Right lobe of liver (tissue), 6 donors: Measurements from ENCODE around the gene HACD2. TPM values are rescaled to one million over a fixed set of nuclear protein-coding genes. Genes with fewer than 3 reads are reported as not detected.
A peak's percentile ranks its signal among the peaks of the same experiment; 100 is the strongest.

ENCODE experiments used
- ATAC-seq, 4 donors: fragments of 200-7000 bp; cut with Tn5 transposase; one replicate each; pipeline ENCODE4 v1.9.1; 2020; ENCODE audit warnings: mild to moderate bottlenecking in 4 of 4, moderate library complexity in 4 of 4
- DNase-seq, 3 donors: peaks; one replicate each; pipeline ENCODE4 v3.0.0-alpha.2; 2020
- H3K27ac ChIP-seq, 3 donors: fragments of 200-600 bp; one replicate each; pipeline ENCODE4 v1.8.0; 2022
- H3K27me3 ChIP-seq, 2 donors: fragments of 200-600 bp; one replicate each; pipeline ENCODE4 v1.8.0; 2022
- H3K36me3 ChIP-seq, 4 donors: fragments of 200-600 bp; sonication (generic) in 1 of 4; one replicate each; pipeline versions ENCODE4 v1.5.1 to v1.8.0; 2017 to 2022; ENCODE audit warnings: control low read depth in 1 of 4
- H3K4me1 ChIP-seq, 4 donors: fragments of 200-600 bp; sonication (generic) in 1 of 4; one replicate each; pipeline versions ENCODE4 v1.5.1 to v1.8.0; 2017 to 2022; ENCODE audit warnings: control low read depth in 1 of 4
- H3K4me3 ChIP-seq, 3 donors: fragments of 200-600 bp; one replicate each; pipeline ENCODE4 v1.8.0; 2022
- H3K9me3 ChIP-seq, 4 donors: fragments of 200-600 bp; sonication (generic) in 1 of 4; one replicate each; pipeline versions ENCODE4 v1.5.1 to v1.8.0; 2017 to 2022; ENCODE audit warnings: control low read depth in 1 of 4
- CTCF ChIP-seq, 4 donors: fragments of 200-600 bp in 3 of 4; fragments of 450-650 bp in 1 of 4; IDR thresholded peaks; one replicate each; pipeline versions ENCODE4 v1.5.1 to v1.8.0; 2016 to 2022; ENCODE audit warnings: antibody characterized with exemption in 4 of 4, mild to moderate bottlenecking in 2 of 4
- POLR2A ChIP-seq: fragments of 450-650 bp; IDR thresholded peaks from one replicate; pipeline ENCODE4 v1.6.1; 2017; ENCODE audit warnings: antibody characterized with exemption, mild to moderate bottlenecking
- WGBS: methylation state at CpG from one replicate; pipeline ENCODE4 v1.1.6; 2018; ENCODE audit warnings: low coverage, low lambda C conversion rate; ENCODE audit not compliant: insufficient coverage; ENCODE audit errors: missing lambda C conversion rate; 5-methylcytosine and 5-hydroxymethylcytosine counted together
- intact Hi-C, 2 donors: fragments of 100-400 bp; cut with DNase I; formaldehyde crosslinking; loops; one replicate each; pipeline versions ENCODE4 v1.11.2 to v1.14.1; 2022
- total RNA-seq, 6 experiments: library from RNA; depleted of rRNA in 2 of 6; stranded (reverse); fragments of >200 nt in 2 of 6; fragmentation: NEBNext Ultra II Directional in 3 of 6; extraction: Animal tissue kit (Norgen Biotek cat#: 25700) in 3 of 6; gene quantifications; one replicate each; pipeline versions ENCODE4 v1.1.0 to v1.2.4, GENCODE V29; 2016 to 2023
- donor health status: DM: no; HTN: yes; CAD: no.
- donor health status: DM: no; HTN: no; CAD: no.
- donor health status: DM: no; HTN: no; CAD: no.
- donor health status: DM: no; HTN: yes; CAD: no.
- donor health status: DM: no; HTN: yes; CAD: no.

HACD2 gene
- total RNA-seq, 6 experiments from 2014 or later, result 23.0 to 39.8 (median 27.2) TPM

GRCh38 chr3:123447416-123447748 is 137.5 kb downstream of the HACD2 start:
- no peaks in the 10 kb centered on the region for H3K9me3 ChIP-seq
- no peak for ATAC-seq
- H3K27me3 ChIP-seq, result peaks cover 0 to 11% of the 10 kb centered on the region in 2 donors
- no peaks in the 10 kb centered on the region for H3K36me3 ChIP-seq
- intact Hi-C loops, result no loop called here
- H3K27ac ChIP-seq, result peak overlapping the region in 2 of 3 donors; percentile 29 to 57
- no peak for TF ChIP-seq CTCF (IDR thresholded peaks at IDR 0.05)
- no peak for TF ChIP-seq POLR2A
- WGBS, result 93% methylated on average over 3 of the region's 27 CpGs
- H3K4me3 ChIP-seq, result peak overlapping the region; percentile 16 to 54 (median 21)
- DNase-seq, result peak in 1 of 3 donors; percentile 58
- H3K4me1 ChIP-seq, result peaks cover 0 to 23% (median 0%) of the 10 kb centered on the region in 4 donors

GRCh38 chr3:123446610-123447109 is 138.2 kb downstream of the HACD2 start:
- H3K27me3 ChIP-seq, result peaks cover 0 to 11% of the 10 kb centered on the region in 2 donors

DNA sequence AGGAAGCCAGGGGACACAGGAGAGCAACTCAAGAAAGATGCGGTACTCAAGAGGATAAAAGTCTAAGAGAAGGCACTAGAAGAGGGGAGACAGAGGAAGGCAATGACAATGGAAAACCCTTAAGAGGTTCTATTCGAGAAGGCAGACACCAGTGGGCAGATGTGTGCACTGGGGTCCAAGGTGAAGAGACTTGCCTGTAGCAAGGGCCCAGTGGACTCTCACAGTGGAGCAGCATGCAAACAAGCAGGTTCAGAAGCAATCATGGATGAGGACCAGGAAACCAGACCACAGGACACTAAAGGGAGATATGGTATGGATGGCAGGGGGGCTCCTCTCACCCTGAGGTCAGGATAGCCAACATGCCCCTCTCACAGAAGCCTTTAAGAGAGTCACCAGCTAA is 138.6 kb downstream of the HACD2 start:
- Histone ChIP-seq H3K4me3 (peak overlapping the region in 1 of 3 donors; percentile 21), H3K36me3 (no peaks in the 10 kb centered on the region), H3K27me3 (peaks cover 0 to 11% of the 10 kb centered on the region in 2 donors), H3K4me1 (peaks cover 0 to 20% (median 0%) of the 10 kb centered on the region in 4 donors), H3K9me3 (no peaks in the 10 kb centered on the region), H3K27ac (no peak overlapping the region)
- intact Hi-C loops, result no loop called here
- no peak for TF ChIP-seq CTCF (IDR thresholded peaks at IDR 0.05)
- TF ChIP-seq POLR2A, result no peak
- no peak for DNase-seq
- ATAC-seq, result no peak
- 79% methylated on average over 2 of the region's 2 CpGs for WGBS

More at GRCh38 chr3:123446610-123447109, 138.2 kb downstream of the HACD2 start:
- WGBS, result 53% methylated on average over 3 of the region's 6 CpGs
- peak overlapping the region; percentile 16 to 54 (median 21) for H3K4me3 ChIP-seq
- no peak for DNase-seq
- no peaks in the 10 kb centered on the region for H3K36me3 ChIP-seq
- no peak for TF ChIP-seq POLR2A
- no peak for TF ChIP-seq CTCF (IDR thresholded peaks at IDR 0.05)
- H3K9me3 ChIP-seq, result no peaks in the 10 kb centered on the region
- peaks cover 0 to 23% (median 0%) of the 10 kb centered on the region in 4 donors for H3K4me1 ChIP-seq
- H3K27ac ChIP-seq, result no peak overlapping the region
- no peak for ATAC-seq
- intact Hi-C loops, result no loop called here

GRCh38 chr3:123445702-123446101 is 139.2 kb downstream of the HACD2 start:
- Histone ChIP-seq H3K4me3 (no peak overlapping the region), H3K27me3 (peaks cover 0 to 11% of the 10 kb centered on the region in 2 donors), H3K4me1 (peaks cover 0 to 15% (median 0%) of the 10 kb centered on the region in 4 donors), H3K27ac (no peak overlapping the region), H3K36me3 (no peaks in the 10 kb centered on the region), H3K9me3 (no peaks in the 10 kb centered on the region)
- TF ChIP-seq POLR2A (no peak), CTCF (IDR thresholded peaks at IDR 0.05) (no peak)
- intact Hi-C loops, result no loop called here
- DNase-seq (no peak), ATAC-seq (no peak)
- WGBS, result 24% methylated on average over 2 of the region's 2 CpGs
